H1 (cell line): ENCODE measurements around the gene SH3PXD2B. TPM values are rescaled to one million over a fixed set of nuclear protein-coding genes. Genes with fewer than 3 reads are reported as not detected.

Source experiments
- CTCF ChIA-PET: fragments of 300-600 bp; sonication (Branson Sonifier 250); formaldehyde crosslinking; loops from one replicate; lab custom pipeline; 2021; ENCODE audit not compliant: partially characterized antibody; lab: Charles Lee
- POLR2A ChIA-PET: fragments of 300-600 bp; sonication (Branson Sonifier 250); formaldehyde crosslinking; loops from one replicate; lab custom pipeline; 2021; ENCODE audit warnings: inconsistent platforms; ENCODE audit not compliant: partially characterized antibody; lab: Charles Lee
- DNase-seq, 2 experiments: peaks; one replicate each; pipeline versions ENCODE4 v3.0.0 to v3.0.0-alpha.2; 2010 to 2022; ENCODE audit warnings: low spot score in 2 of 2, low read depth in 1 of 2, mixed read lengths in 1 of 2
- FAIRE-seq: peaks from 2 replicates; lab custom pipeline; 2011; peaks lifted over from hg19 to GRCh38; lab: Jason Lieb, UNC
- H2AFZ ChIP-seq: 2 replicates; pipeline ENCODE4 v1.8.1; 2012; ENCODE audit warnings: low read length, inconsistent platforms
- H2AK5ac ChIP-seq: 2 replicates; pipeline ENCODE4 v1.6.1; 2013; ENCODE audit warnings: low read depth, low read length
- H2BK120ac ChIP-seq: replicated peaks from 2 replicates; pipeline ENCODE3; 2013; ENCODE audit warnings: low read depth, low read length, inconsistent platforms
- H2BK12ac ChIP-seq: 2 replicates; pipeline ENCODE4 v1.6.1; 2013; ENCODE audit warnings: low read depth, low read length
- H2BK15ac ChIP-seq: 2 replicates; pipeline ENCODE4 v1.6.1; 2013; ENCODE audit warnings: low read length
- H2BK20ac ChIP-seq: 2 replicates; pipeline ENCODE4 v1.6.1; 2013; ENCODE audit warnings: low read length
- H2BK5ac ChIP-seq: 2 replicates; pipeline ENCODE4 v1.6.1; 2013; ENCODE audit warnings: low read depth, low read length
- H3K14ac ChIP-seq: 2 replicates; pipeline ENCODE4 v1.6.1; 2013; ENCODE audit warnings: inconsistent platforms; ENCODE audit not compliant: insufficient read length
- H3K18ac ChIP-seq: 2 replicates; pipeline ENCODE4 v1.6.1; 2013; ENCODE audit warnings: low read length; ENCODE audit errors: extremely low read depth
- H3K23ac ChIP-seq: 2 replicates; pipeline ENCODE4 v1.6.1; 2013; ENCODE audit warnings: inconsistent platforms; ENCODE audit not compliant: insufficient read length
- H3K23me2 ChIP-seq: 2 replicates; pipeline ENCODE4 v1.6.1; 2013; ENCODE audit warnings: low read depth, low read length
- H3K27ac ChIP-seq: 2 replicates; pipeline ENCODE4 v1.6.1; 2011; ENCODE audit warnings: low read depth, low read length, inconsistent platforms
- H3K27me3 ChIP-seq, 4 experiments: replicated peaks in 1 of 4; 1 replicate in 1 of 4; 2 replicates in 3 of 4; pipeline versions ENCODE4 v1.6.1 to v1.8.1; 2011 to 2013; ENCODE audit warnings: low read length in 3 of 4, mild to moderate bottlenecking in 3 of 4, inconsistent platforms in 2 of 4, mixed read lengths in 2 of 4, moderate library complexity in 1 of 4; ENCODE audit not compliant: control insufficient read depth in 3 of 4, insufficient read depth in 3 of 4; ENCODE audit errors: extremely low read depth in 1 of 4
- H3K36me3 ChIP-seq, 4 experiments: 2 replicates each; pipeline versions ENCODE4 v1.6.1 to v1.8.1; 2011 to 2013; ENCODE audit warnings: mild to moderate bottlenecking in 4 of 4, low read length in 3 of 4, moderate library complexity in 2 of 4, control low read depth in 1 of 4, inconsistent platforms in 1 of 4; ENCODE audit not compliant: insufficient read depth in 4 of 4, control insufficient read depth in 2 of 4
- H3K4ac ChIP-seq: replicated peaks from 2 replicates; pipeline ENCODE3; 2013; ENCODE audit warnings: low read length, low read depth, mixed read lengths, inconsistent platforms; ENCODE audit not compliant: insufficient read length
- H3K4me1 ChIP-seq, 4 experiments: replicated peaks in 1 of 4; 1 replicate in 1 of 4; 2 replicates in 3 of 4; pipeline versions ENCODE4 v1.6.1 to v1.8.1; 2011 to 2013; ENCODE audit warnings: low read length in 3 of 4, inconsistent platforms in 2 of 4, mixed read lengths in 1 of 4; ENCODE audit not compliant: insufficient read depth in 4 of 4, control insufficient read depth in 3 of 4
- H3K4me2 ChIP-seq, 2 experiments: 2 replicates each; pipeline versions ENCODE4 v1.6.1 to v1.8.1; 2011 to 2013; ENCODE audit warnings: low read depth in 2 of 2, low read length in 2 of 2, control low read depth in 1 of 2, inconsistent platforms in 1 of 2, mild to moderate bottlenecking in 1 of 2; ENCODE audit not compliant: insufficient read depth in 1 of 2
- H3K4me3 ChIP-seq, 4 experiments: fragments of 200-600, 300-600 bp in 1 of 4; sonication (generic), shearing (Covaris generic), sonication (Bioruptor Twin) in 1 of 4; 2 replicates each; pipeline versions ENCODE4 v1.5.1 to v1.8.1; 2011 to 2016; ENCODE audit warnings: low read length in 4 of 4, low read depth in 3 of 4, control low read depth in 2 of 4, inconsistent platforms in 2 of 4, mild to moderate bottlenecking in 2 of 4, mixed read lengths in 1 of 4, moderate library complexity in 1 of 4; ENCODE audit not compliant: insufficient read depth in 2 of 4; ENCODE audit errors: extremely low read depth in 1 of 4
- H3K56ac ChIP-seq: replicated peaks from 2 replicates; pipeline ENCODE3; 2013; ENCODE audit warnings: low read depth, mild to moderate bottlenecking, mixed read lengths, low read length, inconsistent platforms; ENCODE audit not compliant: insufficient read length
- H3K79me1 ChIP-seq: 2 replicates; pipeline ENCODE4 v1.6.1; 2013; ENCODE audit warnings: low read depth, low read length, control low read depth
- H3K79me2 ChIP-seq, 2 experiments: 2 replicates each; pipeline versions ENCODE4 v1.6.1 to v1.8.1; 2012 to 2013; ENCODE audit warnings: low read length in 2 of 2, mild to moderate bottlenecking in 2 of 2, inconsistent platforms in 1 of 2; ENCODE audit not compliant: insufficient read depth in 2 of 2, control insufficient read depth in 1 of 2
- H3K9ac ChIP-seq, 4 experiments: replicated peaks in 1 of 4; 1 replicate in 1 of 4; 2 replicates in 3 of 4; pipeline versions ENCODE4 v1.6.1 to v1.8.1; 2011 to 2013; ENCODE audit warnings: low read depth in 3 of 4, low read length in 3 of 4, control low read depth in 2 of 4, mild to moderate bottlenecking in 2 of 4, moderate library complexity in 2 of 4, inconsistent platforms in 1 of 4; ENCODE audit errors: extremely low read depth in 1 of 4
- H3K9me3 ChIP-seq, 2 experiments: 2 replicates each; pipeline versions ENCODE4 v1.6.1 to v1.8.1; 2012 to 2013; ENCODE audit warnings: mild to moderate bottlenecking in 2 of 2, moderate library complexity in 2 of 2, control low read depth in 1 of 2, inconsistent platforms in 1 of 2, low read depth in 1 of 2, low read length in 1 of 2, mixed read lengths in 1 of 2; ENCODE audit not compliant: insufficient read depth in 2 of 2
- H4K20me1 ChIP-seq, 2 experiments: replicated peaks in 1 of 2; 2 replicates each; pipeline versions ENCODE3 to v1.8.1; 2011 to 2013; ENCODE audit warnings: inconsistent platforms in 2 of 2, low read length in 2 of 2, mild to moderate bottlenecking in 1 of 2; ENCODE audit not compliant: insufficient read depth in 2 of 2, control insufficient read depth in 1 of 2
- H4K5ac ChIP-seq: 2 replicates; pipeline ENCODE4 v1.6.1; 2013; ENCODE audit warnings: low read length, low read depth, mixed read lengths, inconsistent platforms; ENCODE audit not compliant: insufficient read length
- H4K8ac ChIP-seq: 2 replicates; pipeline ENCODE4 v1.8.0; 2013; ENCODE audit warnings: mild to moderate bottlenecking, moderate library complexity, low read length, inconsistent platforms; ENCODE audit not compliant: insufficient read depth; ENCODE audit errors: extremely low read depth
- H4K91ac ChIP-seq: replicated peaks from 2 replicates; pipeline ENCODE3; 2013; ENCODE audit warnings: low read length, mixed read lengths, inconsistent platforms; ENCODE audit not compliant: insufficient read length
- CHD1 ChIP-seq: IDR thresholded peaks from 2 replicates; pipeline ENCODE4 v1.6.1; 2012; ENCODE audit warnings: low read depth, low read length, improper control_type of control experiment
- POU5F1 ChIP-seq: IDR thresholded peaks from 2 replicates; pipeline ENCODE4 v1.6.1; 2011; ENCODE audit warnings: low read depth, mild to moderate bottlenecking, low read length, moderate library complexity
- SIX5 ChIP-seq: IDR thresholded peaks from 2 replicates; pipeline ENCODE4 v1.6.1; 2011; ENCODE audit warnings: mild to moderate bottlenecking, low read depth, low read length
- SP1 ChIP-seq: IDR thresholded peaks from 2 replicates; pipeline ENCODE4 v1.6.1; 2011; ENCODE audit warnings: low read depth, low read length
- WGBS, 2 experiments: shearing (Covaris generic) in 1 of 2; methylation state at CpG; one replicate each; pipeline versions ENCODE4 v1.1.6 to v1.1.7; 2013 to 2015; ENCODE audit warnings: low lambda C conversion rate in 2 of 2, mixed read lengths in 2 of 2, inconsistent platforms in 1 of 2, low coverage in 1 of 2, missing lambda C conversion rate in 1 of 2; ENCODE audit not compliant: insufficient replicate concordance in 2 of 2, insufficient coverage in 1 of 2, insufficient read length in 1 of 2; ENCODE audit errors: extremely low coverage in 1 of 2, missing lambda C conversion rate in 1 of 2; 5-methylcytosine and 5-hydroxymethylcytosine counted together
- polyA plus RNA-seq, 7 experiments: library from polyadenylated mRNA; depleted of rRNA in 3 of 7; stranded (reverse) in 5 of 7; unstranded in 2 of 7; fragments of >200 nt in 5 of 7; fragments of 200-250 nt in 2 of 7; gene quantifications; 1 replicate in 5 of 7; 2 replicates in 1 of 7; 4 replicates in 1 of 7; pipeline versions ENCODE4 v1.2.1 to v1.2.3, GENCODE V29; 2011 to 2013; ENCODE audit warnings: missing spikeins in 2 of 7, mixed read lengths in 2 of 7
- total RNA-seq: library from RNA; stranded (reverse); fragmentation: NEBNext Ultra II Directional; extraction: Animal tissue kit (Norgen Biotek cat#: 25700); gene quantifications from 2 replicates; pipeline ENCODE4 v1.2.1, GENCODE V29; 2021

SH3PXD2B gene
- total and polyA plus RNA-seq, 2 of the 8 experiments (the other 6 are each of a cell fraction or from before 2014, with no cell fraction given) = 32.9 to 72.9 TPM

GRCh38 chr5:172440486-172440885 is 13.8 kb downstream of the SH3PXD2B start:
- Histone ChIP-seq H3K36me3 (no peaks in the 10 kb centered on the region; a peak in 1 of 8 replicates), H3K4me1 (no peaks in the 10 kb centered on the region; a peak in 1 of 7 replicates), H3K4me3 (no peak overlapping the region), H4K20me1 (peaks cover 25 to 51% of the 10 kb centered on the region in 2 experiments), H3K9me3 (no peaks in the 10 kb centered on the region), H2AFZ (no peak overlapping the region), H4K91ac (no peak overlapping the region), H3K14ac (no peak overlapping the region), H2BK5ac (no peak overlapping the region), H4K5ac (no peak overlapping the region), H3K79me2 (peaks cover 4 to 80% of the 10 kb centered on the region in 2 experiments; a peak in 3 of 4 replicates), H3K9ac (no peak overlapping the region), H3K4ac (no peak overlapping the region), H3K4me2 (no peak overlapping the region), H3K79me1 (peaks cover 41% of the 10 kb centered on the region), H3K27ac (no peak overlapping the region), H3K23me2 (no peaks in the 10 kb centered on the region), H2BK12ac (no peak overlapping the region), H3K23ac (no peak overlapping the region), H3K27me3 (no peaks in the 10 kb centered on the region), H2AK5ac (no peak overlapping the region), H2BK120ac (no peak overlapping the region), H4K8ac (no peak overlapping the region), H2BK15ac (no peak overlapping the region), H2BK20ac (no peak overlapping the region), H3K18ac (no peak overlapping the region), H3K56ac (no peak overlapping the region)
- ChIA-PET POLR2A (no interaction called here), CTCF (interaction anchor here (0.9 to 8.8 kb wide), 3 partner anchors 11 to 206 kb away, joined by 4 to 94 read pairs (median 4); no protein-coding TSS in a partner anchor)
- no peak for TF ChIP-seq CHD1
- TF ChIP-seq POU5F1 = no peak
- TF ChIP-seq SP1 = no peak
- TF ChIP-seq SIX5 = no peak
- DNase-seq = no peak
- no peak for FAIRE-seq
- 92% methylated on average over 7 of the region's 7 CpGs; no CpG with 5 or more reads in 1 of the 2 experiments for WGBS, 2 experiments
